Esophagus muscularis mucosa (tissue), 4 donors: Measurements from ENCODE around the gene SMARCC2. TPM values are rescaled to one million over a fixed set of nuclear protein-coding genes. Genes with fewer than 3 reads are reported as not detected.

Source experiments
- DNase-seq: peaks from one replicate; pipeline ENCODE4 v3.0.0-alpha.2; 2017; ENCODE audit errors: extremely low spot score
- H3K27ac ChIP-seq, 4 donors: fragments of 200-600 bp; sonication (generic); replicated peaks in 1 of 4; 1 replicate in 3 of 4; 2 replicates in 1 of 4; pipeline ENCODE4 v1.5.1; 2016 to 2019; ENCODE audit warnings: mild to moderate bottlenecking in 1 of 4
- H3K27me3 ChIP-seq, 4 donors: fragments of 200-600 bp; sonication (generic); one replicate each; pipeline versions ENCODE4 v1.5.1 to v1.6.0; 2016 to 2019
- H3K36me3 ChIP-seq, 4 donors: fragments of 200-600 bp; sonication (generic); one replicate each; pipeline ENCODE4 v1.5.1; 2016 to 2019
- H3K4me1 ChIP-seq, 4 donors: fragments of 200-600 bp; sonication (generic); one replicate each; pipeline ENCODE4 v1.5.1; 2016 to 2019
- H3K4me3 ChIP-seq, 4 donors: fragments of 200-600 bp; sonication (generic); 1 replicate in 2 of 4; 2 replicates in 2 of 4; pipeline ENCODE4 v1.5.1; 2016 to 2019; ENCODE audit warnings: mild to moderate bottlenecking in 4 of 4, moderate library complexity in 1 of 4
- H3K9me3 ChIP-seq, 4 donors: fragments of 200-600 bp; sonication (generic); 1 replicate in 3 of 4; 2 replicates in 1 of 4; pipeline ENCODE4 v1.5.1; 2016 to 2019
- EP300 ChIP-seq: sonication (generic); formaldehyde crosslinking; IDR thresholded peaks from one replicate; pipeline ENCODE4 v1.6.1; 2017; ENCODE audit warnings: antibody characterized with exemption
- POLR2A ChIP-seq: fragments of 450-650 bp; IDR thresholded peaks from one replicate; pipeline ENCODE4 v1.6.1; 2017; ENCODE audit warnings: antibody characterized with exemption, moderate library complexity, mild to moderate bottlenecking, low read depth
- POLR2AphosphoS5 ChIP-seq, 2 donors: sonication (generic); formaldehyde crosslinking; IDR thresholded peaks; one replicate each; pipeline ENCODE4 v1.6.1; 2017; ENCODE audit warnings: antibody characterized with exemption in 2 of 2
- WGBS: methylation state at CpG from one replicate; pipeline ENCODE4 v1.1.5; 2018; 5-methylcytosine and 5-hydroxymethylcytosine counted together
- intact Hi-C: fragments of 100-400 bp; cut with DNase I; formaldehyde crosslinking; loops from one replicate; pipeline ENCODE4 v1.15.1; 2023
- total RNA-seq, 4 donors: library from RNA; depleted of rRNA; stranded (reverse); fragments of >200 nt; gene quantifications; one replicate each; pipeline versions ENCODE4 v1.1.0 to v1.2.1, GENCODE V29; 2016
- TF ChIP-seq, protein P1 (sequence below), 3 experiments: fragments of 200-600 bp in 2 of 3; fragments of 450-650 bp in 1 of 3; sonication (generic) in 2 of 3; IDR thresholded peaks; one replicate each; pipeline ENCODE4 v1.5.1; 2017 to 2019; ENCODE audit warnings: antibody characterized with exemption in 3 of 3, mild to moderate bottlenecking in 2 of 3, moderate library complexity in 1 of 3

Gene SMARCC2
- total RNA-seq, 4 donors from 2014 or later = 62.1 to 111 (median 94.3) TPM

DNA sequence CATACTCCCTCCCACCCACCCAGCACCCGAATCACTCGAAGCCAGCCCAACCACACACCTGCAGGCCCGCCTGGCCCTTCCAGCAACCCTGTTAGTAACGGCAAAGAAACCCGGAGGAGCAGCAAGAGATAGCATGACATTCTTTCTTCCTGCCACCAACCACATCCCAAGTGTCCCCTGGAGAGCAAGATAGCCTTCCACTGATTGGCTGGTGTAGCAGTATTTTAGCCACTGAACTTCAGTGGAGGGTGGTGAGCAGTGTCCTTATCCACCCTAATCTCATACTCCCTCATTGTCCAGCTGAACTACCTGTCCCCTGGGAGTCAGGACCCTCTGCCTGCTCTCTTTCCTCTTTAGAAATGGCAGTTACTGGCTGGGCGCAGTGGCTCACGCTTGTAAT, 39.8 kb upstream of the SMARCC2 start:
- TF ChIP-seq POLR2A (no peak), EP300 (no peak), POLR2AphosphoS5 (IDR thresholded peaks at IDR 0.05) (no peak)
- TF ChIP-seq, protein P1, sequence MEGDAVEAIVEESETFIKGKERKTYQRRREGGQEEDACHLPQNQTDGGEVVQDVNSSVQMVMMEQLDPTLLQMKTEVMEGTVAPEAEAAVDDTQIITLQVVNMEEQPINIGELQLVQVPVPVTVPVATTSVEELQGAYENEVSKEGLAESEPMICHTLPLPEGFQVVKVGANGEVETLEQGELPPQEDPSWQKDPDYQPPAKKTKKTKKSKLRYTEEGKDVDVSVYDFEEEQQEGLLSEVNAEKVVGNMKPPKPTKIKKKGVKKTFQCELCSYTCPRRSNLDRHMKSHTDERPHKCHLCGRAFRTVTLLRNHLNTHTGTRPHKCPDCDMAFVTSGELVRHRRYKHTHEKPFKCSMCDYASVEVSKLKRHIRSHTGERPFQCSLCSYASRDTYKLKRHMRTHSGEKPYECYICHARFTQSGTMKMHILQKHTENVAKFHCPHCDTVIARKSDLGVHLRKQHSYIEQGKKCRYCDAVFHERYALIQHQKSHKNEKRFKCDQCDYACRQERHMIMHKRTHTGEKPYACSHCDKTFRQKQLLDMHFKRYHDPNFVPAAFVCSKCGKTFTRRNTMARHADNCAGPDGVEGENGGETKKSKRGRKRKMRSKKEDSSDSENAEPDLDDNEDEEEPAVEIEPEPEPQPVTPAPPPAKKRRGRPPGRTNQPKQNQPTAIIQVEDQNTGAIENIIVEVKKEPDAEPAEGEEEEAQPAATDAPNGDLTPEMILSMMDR (IDR thresholded peaks at IDR 0.05) = no peak
- H3K9me3 ChIP-seq = no peaks in the 10 kb centered on the region
- H3K4me1 ChIP-seq = peaks cover 5 to 17% (median 12%) of the 10 kb centered on the region in 4 donors
- no peaks in the 10 kb centered on the region for H3K27me3 ChIP-seq
- intact Hi-C loops = no loop called here
- 90% methylated on average over 6 of the region's 7 CpGs for WGBS
- H3K36me3 ChIP-seq = peaks cover 0 to 36% (median 16%) of the 10 kb centered on the region in 4 donors
- H3K4me3 ChIP-seq = no peak overlapping the region
- no peak overlapping the region for H3K27ac ChIP-seq
- DNase-seq = no peak

DNA sequence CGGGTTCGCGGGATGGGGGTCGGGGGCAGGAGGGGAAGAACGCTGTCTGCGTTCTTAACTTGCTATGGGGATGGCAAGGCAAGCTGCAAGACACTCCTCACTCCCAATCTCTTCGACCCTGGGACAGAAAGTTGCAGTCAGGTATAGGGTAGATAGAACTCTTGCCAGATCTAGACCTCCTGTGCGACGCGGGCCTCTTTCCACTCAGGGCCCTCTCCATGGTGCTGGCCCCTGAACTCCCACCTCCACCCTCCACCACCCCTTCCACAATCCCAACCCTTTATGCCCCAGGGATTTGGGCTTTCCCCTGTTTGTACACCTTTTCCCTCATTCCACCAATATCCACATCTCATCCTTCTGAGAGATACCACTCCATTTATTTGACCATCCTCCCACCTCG, 35.7 kb upstream of the SMARCC2 start:
- Histone ChIP-seq H3K27me3 (no peaks in the 10 kb centered on the region), H3K9me3 (no peaks in the 10 kb centered on the region), H3K36me3 (peaks cover 0 to 36% (median 16%) of the 10 kb centered on the region in 4 donors), H3K4me3 (peak overlapping the region; percentile 57 to 65 (median 60)), H3K27ac (peak overlapping the region; percentile 65 to 98 (median 95)), H3K4me1 (peaks cover 31 to 48% (median 43%) of the 10 kb centered on the region in 4 donors)
- intact Hi-C loops = loop anchor here (1.0 to 2.0 kb wide), 3 partner anchors 18 to 106 kb away; partner anchors contain the start of gene ZC3H10
- no peak for DNase-seq
- WGBS = 62% methylated on average over 8 of the region's 11 CpGs
- no peak for TF ChIP-seq EP300

DNA sequence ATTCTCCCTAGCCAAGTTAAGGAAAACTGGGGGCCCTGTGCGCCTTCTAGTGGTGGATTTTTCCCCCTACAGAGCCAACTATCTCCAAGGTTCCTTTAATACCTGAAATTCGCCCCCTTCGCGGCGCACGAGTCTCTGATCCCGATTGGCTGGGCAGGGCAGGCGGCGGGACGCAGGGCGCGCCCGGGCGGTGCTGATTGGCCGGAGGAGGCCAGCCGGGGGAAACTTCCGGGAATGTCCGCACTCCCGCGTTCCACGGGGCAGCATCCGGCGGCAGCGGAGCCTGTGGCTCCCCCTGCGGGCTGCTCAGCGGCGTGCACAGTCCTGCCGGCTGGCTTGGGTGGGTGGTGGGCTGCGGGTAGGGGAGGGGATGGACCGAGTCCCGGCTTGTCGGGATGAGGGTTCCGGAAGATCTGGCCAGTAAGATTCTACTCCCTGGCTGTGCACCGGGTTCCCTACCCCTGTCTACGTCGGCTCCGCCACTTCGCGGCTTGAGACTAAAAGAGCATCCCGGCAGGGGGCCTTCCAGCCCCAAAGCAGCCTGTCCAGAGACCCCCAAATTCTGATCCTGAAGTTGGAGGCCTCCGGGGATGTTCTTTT, 34.9 kb upstream of the SMARCC2 start, which contains the start of gene NABP2:
TSS of gene NABP2 (plus strand) at position 241 of the 600 bp plus-strand sequence. CDS start 515 bp downstream, outside the sequence.
- 2% methylated on average over 8 of the region's 41 CpGs for WGBS
- intact Hi-C loops = loop anchor here (1.0 to 2.0 kb wide), 3 partner anchors 17 to 105 kb away; partner anchors contain the start of gene ZC3H10

DNA sequence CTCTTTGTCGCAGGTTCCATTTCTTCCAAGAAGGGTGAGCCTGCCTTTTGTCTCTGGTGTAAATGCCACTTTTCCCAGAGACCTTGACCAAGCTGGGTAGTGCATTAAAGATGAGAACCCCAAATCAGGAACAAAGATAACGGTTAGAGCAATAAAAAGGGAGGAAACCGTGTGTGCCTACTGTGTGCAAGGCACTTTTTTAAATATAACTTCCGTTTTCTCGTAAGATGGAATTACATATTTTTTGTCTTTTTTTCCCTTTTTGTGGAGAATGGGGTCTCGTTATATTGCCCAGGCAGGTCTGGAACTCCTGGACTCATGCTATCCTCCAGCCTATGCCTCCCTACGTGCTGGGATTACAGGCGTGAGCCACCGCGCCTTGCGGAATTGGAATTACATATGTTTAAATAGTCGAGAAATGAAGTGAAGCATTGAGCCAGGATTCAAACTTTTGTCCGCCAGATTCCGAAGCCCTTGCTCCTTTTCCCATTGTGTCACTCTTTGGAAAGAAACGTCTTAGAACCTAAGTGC, 34.4 kb upstream of the SMARCC2 start:
- TF ChIP-seq POLR2A = no peak
- TF ChIP-seq POLR2AphosphoS5 (IDR thresholded peaks at IDR 0.05) = no peak
- TF ChIP-seq, protein P1 (IDR thresholded peaks at IDR 0.05) = no peak
- TF ChIP-seq EP300 = no peak
- Histone ChIP-seq H3K4me1 (peaks cover 40 to 61% (median 56%) of the 10 kb centered on the region in 4 donors), H3K4me3 (peak overlapping the region; percentile 57 to 65 (median 60)), H3K36me3 (peaks cover 0 to 28% (median 9%) of the 10 kb centered on the region in 4 donors), H3K9me3 (no peaks in the 10 kb centered on the region), H3K27me3 (no peaks in the 10 kb centered on the region), H3K27ac (peak overlapping the region; percentile 94 to 98 (median 96))
- 31% methylated on average over 15 of the region's 15 CpGs for WGBS
- intact Hi-C loops = loop anchor here (1.0 to 2.0 kb wide), 3 partner anchors 17 to 105 kb away; partner anchors contain the start of gene ZC3H10
- no peak for DNase-seq

More for the DNA sequence above, 34.9 kb upstream of the SMARCC2 start, which contains the start of gene NABP2:
- peak within 1 kb of the TSS; percentile 57 to 65 (median 60) for H3K4me3 ChIP-seq
- peaks cover 0 to 33% (median 14%) of the 10 kb centered on the region in 4 donors for H3K36me3 ChIP-seq
- DNase-seq = peak; percentile 99
- H3K27me3 ChIP-seq = no peaks in the 10 kb centered on the region
- H3K4me1 ChIP-seq = peaks cover 38 to 56% (median 50%) of the 10 kb centered on the region in 4 donors
- H3K27ac ChIP-seq = peak within 1 kb of the TSS; percentile 94 to 98 (median 96)
- no peaks in the 10 kb centered on the region for H3K9me3 ChIP-seq
- TF ChIP-seq, protein P1 (IDR thresholded peaks at IDR 0.05) = peak in 2 of 3 experiments; percentile 95 to 98
- TF ChIP-seq POLR2AphosphoS5 (IDR thresholded peaks at IDR 0.05) (peak; percentile 74 to 91), EP300 (no peak), POLR2A (no peak)

DNA sequence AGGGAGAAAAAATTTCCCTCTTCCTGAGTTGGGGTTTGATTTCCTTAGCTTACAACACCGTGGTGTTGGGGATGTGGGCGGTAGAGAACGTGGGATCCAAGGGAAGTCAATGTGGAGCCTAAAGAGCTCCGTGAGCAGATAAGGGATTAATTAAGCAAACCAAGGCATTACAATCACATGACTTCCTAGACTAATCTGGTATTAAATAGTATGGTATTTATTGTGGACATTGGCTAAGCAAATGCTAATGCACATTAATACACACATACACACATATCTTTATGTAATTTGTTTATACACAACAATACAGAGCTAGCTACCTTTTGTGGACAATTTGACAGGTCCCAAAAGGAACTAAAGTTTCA, 33.2 kb upstream of the SMARCC2 start:
- intact Hi-C loops = no loop called here
- Histone ChIP-seq H3K4me1 (peaks cover 40 to 73% (median 64%) of the 10 kb centered on the region in 4 donors), H3K36me3 (peaks cover 0 to 19% (median 2%) of the 10 kb centered on the region in 4 donors), H3K9me3 (no peaks in the 10 kb centered on the region), H3K4me3 (peak overlapping the region; percentile 75 to 87 (median 80)), H3K27ac (peak overlapping the region; percentile 94 to 98 (median 96)), H3K27me3 (no peaks in the 10 kb centered on the region)
- no peak for DNase-seq
- TF ChIP-seq, protein P1 (IDR thresholded peaks at IDR 0.05) = no peak
- TF ChIP-seq POLR2A = no peak
- TF ChIP-seq POLR2AphosphoS5 (IDR thresholded peaks at IDR 0.05) = no peak
- no peak for TF ChIP-seq EP300
- WGBS = 16% methylated on average over 4 of the region's 4 CpGs
